GM18517 (cell line): ENCODE results near the gene CHRNA7.
"Not testable (repeated sequence)": the region's sequence is repeated elsewhere in the genome, so short reads cannot be mapped to it uniquely, and the experiment has no call there.

ENCODE experiments used
- ATAC-seq: cut with Tn5 transposase; IDR thresholded peaks from one replicate; pipeline ENCODE4 v1.9.1; 2021; ENCODE audit warnings: mild to moderate bottlenecking, moderate library complexity; ENCODE audit not compliant: unreplicated experiment

The CHRNA7 gene

GRCh38 chr15:32119694-32120330, 89.5 kb downstream of the CHRNA7 start:
- ATAC-seq, result no peak

DNA sequence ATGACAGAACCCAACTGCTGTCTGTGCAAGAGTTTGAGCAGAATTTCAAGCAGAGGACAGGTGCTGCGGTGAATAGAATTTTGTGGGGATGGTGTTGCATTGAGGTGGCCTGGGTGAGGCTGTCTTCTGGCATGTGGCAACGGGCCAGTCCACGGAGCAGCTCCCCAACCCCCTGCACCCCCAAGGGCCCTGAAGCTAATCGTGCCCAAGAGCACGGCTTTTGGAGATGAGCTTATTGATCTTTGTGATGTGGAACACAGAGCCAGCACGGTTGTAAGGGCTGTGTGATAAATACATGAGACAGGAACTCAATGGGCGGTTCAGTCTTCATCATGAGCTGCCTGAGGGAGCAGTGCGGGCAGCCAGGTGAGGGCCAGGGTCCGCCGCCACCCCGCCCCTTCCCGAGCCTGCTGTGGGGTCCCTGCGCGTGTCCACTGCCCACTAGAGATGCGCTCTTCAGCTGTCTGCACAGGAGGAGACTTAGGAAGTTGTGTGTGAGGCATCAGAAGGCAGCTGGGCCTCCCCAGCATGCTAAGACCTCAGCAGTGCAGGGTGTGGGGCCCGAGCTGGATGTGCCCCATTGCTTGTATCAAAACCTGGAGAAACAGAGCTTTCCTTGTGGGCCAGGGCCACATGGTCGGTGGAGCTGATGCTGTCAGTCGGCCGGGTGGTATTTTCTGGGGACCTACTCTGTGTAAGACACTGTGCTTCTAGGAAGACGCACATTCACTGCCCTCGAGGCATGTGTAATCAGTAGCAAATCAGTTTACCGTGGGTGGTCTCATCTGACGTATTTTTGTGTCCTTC, 90.5 kb downstream of the CHRNA7 start:
- no peak for ATAC-seq

DNA sequence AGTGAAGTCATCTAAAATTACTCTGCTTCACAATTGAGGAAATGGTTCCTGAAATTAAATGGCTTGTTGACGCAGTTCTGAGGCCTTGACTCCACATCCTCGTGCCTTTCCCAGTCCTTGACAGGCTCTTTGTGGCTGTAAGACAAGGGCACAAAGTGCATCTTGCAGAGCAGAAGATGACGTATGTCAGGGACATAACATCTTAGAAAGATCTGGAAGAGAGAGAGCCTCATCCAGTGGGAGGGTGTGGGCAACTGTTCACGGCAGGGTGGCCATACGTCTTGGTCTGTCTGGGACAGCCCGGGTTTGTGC, 91.0 kb downstream of the CHRNA7 start:
- no peak for ATAC-seq

- ATAC-seq, result no peak
These were observed 91.7 kb downstream of the CHRNA7 start for GRCh38 chr15:32122013-32122412.

- no peak for ATAC-seq
These were observed 93.2 kb downstream of the CHRNA7 start for GRCh38 chr15:32123473-32123872.

- no peak for ATAC-seq
These were observed 94.4 kb downstream of the CHRNA7 start for GRCh38 chr15:32124726-32125125.

- ATAC-seq, result no peak
These were observed 95.3 kb downstream of the CHRNA7 start for GRCh38 chr15:32125595-32125994.

DNA sequence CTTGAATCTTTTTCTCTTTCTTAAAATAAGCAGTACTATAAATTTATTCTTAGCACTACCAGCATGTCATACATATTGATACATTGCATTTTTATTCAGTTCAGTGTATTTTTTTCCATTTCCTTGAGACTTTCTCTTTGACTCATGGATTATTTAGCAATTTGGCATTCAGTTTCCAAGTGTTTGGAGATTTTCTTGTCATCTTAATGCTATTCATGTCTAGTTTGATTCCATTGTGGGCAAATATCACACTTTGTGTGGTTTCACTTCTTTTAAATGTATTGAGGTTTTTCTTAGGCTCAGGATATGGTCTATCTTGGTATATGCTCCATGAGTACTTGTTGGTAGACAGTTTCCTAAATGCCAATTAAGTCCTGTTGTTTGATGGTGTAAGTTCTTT, 99.5 kb downstream of the CHRNA7 start:
- no peak for ATAC-seq

DNA sequence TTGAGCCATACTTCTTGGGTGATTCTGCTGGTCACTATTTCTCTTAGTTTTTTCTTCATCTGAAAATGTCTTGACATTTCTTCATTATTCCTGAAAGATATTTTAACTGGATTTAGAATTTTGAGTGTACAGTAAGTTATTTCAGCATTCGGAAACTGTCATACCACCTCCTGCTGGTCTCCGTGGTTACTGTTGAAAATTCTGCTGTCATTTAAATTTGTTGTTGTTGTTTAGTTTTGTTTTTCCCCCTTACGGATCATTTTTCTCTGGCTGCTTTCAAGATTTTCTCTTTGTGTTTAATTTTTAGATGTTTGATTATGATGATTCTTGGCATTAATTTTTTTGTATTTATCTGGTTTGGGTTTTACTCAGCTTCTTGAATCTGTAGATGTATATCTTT, 100.5 kb downstream of the CHRNA7 start:
- ATAC-seq, result no peak

- no peak for ATAC-seq
These were observed 101.5 kb downstream of the CHRNA7 start for GRCh38 chr15:32131803-32132202.

- no peak for ATAC-seq
These were observed 102.5 kb downstream of the CHRNA7 start for GRCh38 chr15:32132859-32133258.

DNA sequence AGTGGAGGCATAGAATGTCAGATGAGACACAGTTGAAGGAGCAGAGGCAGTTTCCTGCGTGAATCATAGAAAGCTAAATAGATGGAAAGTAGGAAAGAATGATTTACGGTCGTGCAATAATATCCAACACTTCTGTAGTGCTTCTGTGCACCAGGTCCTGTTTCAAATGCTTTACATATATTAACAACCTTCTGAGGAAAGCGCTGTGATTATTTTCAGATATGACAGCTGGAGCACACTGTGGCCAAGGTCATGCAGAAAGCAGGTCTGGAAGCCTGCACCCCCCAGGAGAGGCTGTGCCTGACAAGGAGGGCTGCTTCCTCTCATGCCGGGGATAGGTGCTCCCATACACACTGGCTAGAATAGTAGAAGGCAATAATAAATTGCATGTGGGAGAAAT, 104.5 kb downstream of the CHRNA7 start:
- no peak for ATAC-seq

- no peak for ATAC-seq
These were observed 105.0 kb downstream of the CHRNA7 start for GRCh38 chr15:32135335-32135734.

DNA sequence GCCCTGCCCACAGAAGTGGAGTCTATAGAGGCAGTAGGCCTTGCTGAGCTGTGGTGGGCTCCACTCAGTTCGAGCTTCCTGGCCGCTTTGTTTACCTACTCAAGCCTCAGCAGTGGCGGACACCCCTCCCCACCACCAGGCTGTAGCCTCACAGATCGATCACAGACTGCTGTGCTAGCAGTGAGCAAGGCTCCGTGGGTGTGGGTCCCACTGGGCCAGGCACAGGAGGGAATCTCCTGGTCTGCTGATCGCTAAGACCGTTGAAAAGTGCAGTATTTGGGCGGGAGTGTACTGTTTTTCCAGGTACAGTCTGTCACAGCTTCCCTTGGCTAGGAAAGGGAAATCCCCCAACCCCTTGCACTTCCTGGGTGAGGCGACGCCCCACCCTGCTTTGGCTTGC, 115.2 kb downstream of the CHRNA7 start:
- ATAC-seq, result not testable (repeated sequence)

- ATAC-seq, result no peak
These were observed 118.7 kb downstream of the CHRNA7 start for GRCh38 chr15:32148833-32149555.

DNA sequence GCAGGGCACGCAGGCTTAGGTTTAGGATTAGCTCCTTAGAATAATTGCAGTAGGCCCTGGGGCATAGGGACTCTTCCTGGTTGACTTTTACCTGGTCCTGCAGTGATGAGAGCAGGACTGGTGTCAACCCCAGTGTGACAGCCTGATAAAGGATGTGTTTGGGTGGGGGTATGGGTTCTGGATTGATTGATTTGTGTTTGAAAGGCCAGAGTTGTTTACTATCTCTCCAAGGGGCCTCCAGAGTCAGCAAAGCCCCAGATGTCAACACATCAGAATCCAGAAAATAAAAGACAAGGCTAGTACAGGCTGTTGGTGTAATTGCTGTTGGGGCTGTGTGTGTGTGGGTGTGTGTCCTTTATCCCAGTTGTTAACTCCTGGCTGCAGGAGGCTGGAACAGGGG, 122.3 kb downstream of the CHRNA7 start:
- ATAC-seq, result no peak

GRCh38 chr15:32153868-32154623, 123.7 kb downstream of the CHRNA7 start:
- not testable (repeated sequence) for ATAC-seq

- not testable (repeated sequence) for ATAC-seq
These were observed 131.8 kb downstream of the CHRNA7 start for GRCh38 chr15:32162143-32162542.

GRCh38 chr15:32164065-32164464, 133.8 kb downstream of the CHRNA7 start:
- ATAC-seq, result not testable (repeated sequence)

GRCh38 chr15:32164747-32165146, 134.4 kb downstream of the CHRNA7 start:
- not testable (repeated sequence) for ATAC-seq

GRCh38 chr15:32165775-32166174, 135.5 kb downstream of the CHRNA7 start:
- ATAC-seq, result not testable (repeated sequence)
